K562 (cell line): ENCODE data around the gene ERCC1. TPM values are rescaled to one million over a fixed set of nuclear protein-coding genes. Genes with fewer than 3 reads are reported as not detected.

ENCODE experiments used
- ATAC-seq: fragments of 200-7000 bp; cut with Tn5 transposase; 3 replicates; pipeline ENCODE4 v1.9.1; 2020; ENCODE audit warnings: moderate library complexity
- BruUV-seq: library from RNA; stranded (reverse); fragments of 400-500 nt; replicated peaks from 2 replicates; lab custom pipeline; 2021; lab: Mats Ljungman, UMichigan
- CTCF ChIA-PET: fragments of 300-600 bp; formaldehyde crosslinking; extraction: SDS; loops from one replicate; lab custom pipeline; 2021; ENCODE audit warnings: low intra/inter-chr PET ratio; lab: Yijun Ruan, JAX
- POLR2A ChIA-PET: fragments of 300-600, 350-650 bp; sonication (Branson Sonifier 250); formaldehyde crosslinking; extraction: SDS; loops from one replicate; lab custom pipeline; 2021; ENCODE audit warnings: antibody characterized with exemption, inconsistent platforms; lab: Yijun Ruan, JAX
- DNase-seq, 4 experiments: peaks; one replicate each; pipeline versions ENCODE4 v3.0.0 to v3.0.0-alpha.2; 2011 to 2018; ENCODE audit warnings: low spot score in 3 of 4, mixed read lengths in 3 of 4; ENCODE audit errors: extremely low read depth in 1 of 4
- FAIRE-seq: peaks from 2 replicates; lab custom pipeline; 2011; peaks lifted over from hg19 to GRCh38; lab: Jason Lieb, UNC
- H2AFZ ChIP-seq: 2 replicates; pipeline ENCODE4 v1.6.0; 2011; ENCODE audit warnings: low read depth, low read length, control low read depth, inconsistent platforms
- H3K27ac ChIP-seq: fragments of 200-600 bp; 3 replicates; pipeline ENCODE4 v1.8.0; 2011; ENCODE audit warnings: low read depth, mild to moderate bottlenecking, control low read depth, inconsistent platforms, low read length, moderate library complexity, mixed read lengths; ENCODE audit errors: extremely low read depth
- H3K27me3 ChIP-seq, 2 experiments: fragments of 300-600 bp in 1 of 2; 2 replicates in 1 of 2; 3 replicates in 1 of 2; pipeline versions ENCODE4 v1.6.0 to v1.8.0; 2011; ENCODE audit warnings: inconsistent platforms in 2 of 2, low read length in 2 of 2, mild to moderate bottlenecking in 1 of 2, mixed read lengths in 1 of 2, moderate library complexity in 1 of 2; ENCODE audit not compliant: control insufficient read depth in 2 of 2, insufficient read depth in 2 of 2
- H3K36me3 ChIP-seq: fragments of 300-600 bp; 3 replicates; pipeline ENCODE4 v1.8.0; 2011; ENCODE audit warnings: mild to moderate bottlenecking, low read length, inconsistent platforms; ENCODE audit not compliant: control insufficient read depth, insufficient read depth
- H3K4me1 ChIP-seq, 2 experiments: fragments of 200-600 bp in 1 of 2; replicated peaks in 1 of 2; 2 replicates in 1 of 2; 3 replicates in 1 of 2; pipeline versions ENCODE4 v1.5.1 to v1.8.0; 2011; ENCODE audit warnings: inconsistent platforms in 2 of 2, low read length in 2 of 2, mild to moderate bottlenecking in 1 of 2, mixed read lengths in 1 of 2, moderate library complexity in 1 of 2; ENCODE audit not compliant: control insufficient read depth in 2 of 2, insufficient read depth in 2 of 2
- H3K4me2 ChIP-seq: 2 replicates; pipeline ENCODE4 v1.6.1; 2011; ENCODE audit warnings: low read length, control low read depth, inconsistent platforms, mixed read lengths; ENCODE audit not compliant: insufficient read depth
- H3K4me3 ChIP-seq: fragments of 200-600 bp; sonication (generic), shearing (Covaris generic); 2 replicates; pipeline ENCODE4 v1.5.1; 2016; ENCODE audit warnings: control low read depth, inconsistent platforms
- H3K79me2 ChIP-seq: fragments of 200-600 bp; 3 replicates; pipeline ENCODE4 v1.8.0; 2011; ENCODE audit warnings: low read length, inconsistent platforms; ENCODE audit not compliant: control insufficient read depth, insufficient read depth
- H3K9ac ChIP-seq, 2 experiments: 2 replicates each; pipeline versions ENCODE4 v1.6.0 to v1.6.1; 2011; ENCODE audit warnings: low read depth in 2 of 2, low read length in 2 of 2, control low read depth in 1 of 2, inconsistent platforms in 1 of 2, mild to moderate bottlenecking in 1 of 2, mixed read lengths in 1 of 2; ENCODE audit not compliant: insufficient read depth in 1 of 2
- H3K9me1 ChIP-seq: one replicate; pipeline ENCODE4 v1.6.0; 2011; ENCODE audit warnings: inconsistent platforms, mild to moderate bottlenecking, low read length, moderate library complexity; ENCODE audit not compliant: control insufficient read depth, insufficient read depth
- H3K9me3 ChIP-seq: replicated peaks from 2 replicates; pipeline ENCODE4 v1.5.1; 2011; ENCODE audit warnings: low read depth, low read length, inconsistent platforms; ENCODE audit not compliant: control insufficient read depth, insufficient read depth
- H4K20me1 ChIP-seq: replicated peaks from 2 replicates; pipeline ENCODE4 v1.6.1; 2011; ENCODE audit warnings: low read length, inconsistent platforms, mixed read lengths; ENCODE audit not compliant: control insufficient read depth, insufficient read depth
- CTBP1 ChIP-seq: fragments of 450-650 bp; IDR thresholded peaks from 2 replicates; pipeline ENCODE4 v1.6.1; 2016; ENCODE audit warnings: borderline replicate concordance
- MAX ChIP-seq: sonication (generic); formaldehyde crosslinking; IDR thresholded peaks from 2 replicates; pipeline ENCODE4 v1.9.0; 2022; ENCODE audit warnings: mild to moderate bottlenecking, missing genetic modification reagents
- POLR2G ChIP-seq: fragments of 200-400 bp; formaldehyde crosslinking; IDR thresholded peaks from 2 replicates; pipeline ENCODE4 v1.6.1; 2017; ENCODE audit warnings: low read depth, mild to moderate bottlenecking, antibody characterized with exemption, low read length, moderate library complexity
- ZBTB33 ChIP-seq: sonication (generic); formaldehyde crosslinking; IDR thresholded peaks from 2 replicates; pipeline ENCODE4 v1.8.1; 2023; ENCODE audit warnings: mild to moderate bottlenecking, missing genetic modification reagents
- WGBS: fragments of 100-300 bp; shearing (Covaris generic); methylation state at CpG from one replicate; pipeline ENCODE4 v1.1.6; 2016; ENCODE audit warnings: low coverage, mixed read lengths; ENCODE audit not compliant: insufficient coverage; ENCODE audit errors: missing lambda C conversion rate; 5-methylcytosine and 5-hydroxymethylcytosine counted together
- in situ Hi-C: fragments of 300-500 bp; cut with MboI; formaldehyde crosslinking; loops from 4 replicates; pipeline ENCODE4 v1.15.0; 2018; ENCODE audit warnings: inconsistent platforms, mixed read lengths
- intact Hi-C: fragments of 100-400 bp; cut with micrococcal nuclease; formaldehyde crosslinking; loops from 2 replicates; pipeline ENCODE4 v1.14.2; 2022
- polyA plus RNA-seq, 8 experiments: library from polyadenylated mRNA; depleted of rRNA in 4 of 8; stranded (reverse) in 5 of 8; unstranded in 3 of 8; fragments of >200 nt; fragmentation: Nextera tagmentation in 2 of 8; fragmentation: Illumina TruSeq in 1 of 8; extraction: Ambion mirVana in 2 of 8; extraction: Trizol in 1 of 8; gene quantifications; 2 replicates each; pipeline versions ENCODE4 v1.2.1 to v1.2.3, GENCODE V29; 2011 to 2014; ENCODE audit warnings: inconsistent platforms in 1 of 8, missing spikeins in 1 of 8
- total RNA-seq, 7 experiments: library from RNA; depleted of rRNA in 6 of 7; stranded (reverse); fragments of >200 nt in 6 of 7; fragmentation: Illumina TruSeq in 2 of 7; extraction: Trizol in 2 of 7; gene quantifications; 2 replicates each; pipeline versions ENCODE4 v1.2.1 to v1.2.3, GENCODE V29; 2011 to 2021; ENCODE audit warnings: low replicate concordance in 1 of 7

ERCC1 gene
- total and polyA plus RNA-seq, 9 of the 15 experiments (the other 6 are each of a cell fraction or from before 2014, with no cell fraction given): 9.3 to 92.6 (median 60.0) TPM

- CTCF ChIA-PET: no interaction called here
These were observed 38.1 kb downstream of the ERCC1 start for GRCh38 chr19:45385392-45386221.

More at GRCh38 chr19:45385392-45386221, 38.1 kb downstream of the ERCC1 start:
- Histone ChIP-seq H3K4me2 (no peak overlapping the region), H3K9me1 (no peaks in the 10 kb centered on the region), H2AFZ (no peak overlapping the region), H4K20me1 (no peaks in the 10 kb centered on the region), H3K27me3 (peaks cover 0 to 14% of the 10 kb centered on the region in 2 experiments; a peak in 3 of 5 replicates), H3K27ac (no peak overlapping the region), H3K9me3 (no peaks in the 10 kb centered on the region), H3K4me3 (no peak overlapping the region), H3K9ac (no peak overlapping the region), H3K4me1 (peaks cover 0 to 20% of the 10 kb centered on the region in 2 experiments; a peak in 2 of 5 replicates), H3K79me2 (no peaks in the 10 kb centered on the region), H3K36me3 (no peaks in the 10 kb centered on the region)
- intact Hi-C loops (no loop called here), in situ Hi-C loops (no loop called here)
- 55% methylated on average over 44 of the region's 75 CpGs for WGBS
- FAIRE-seq (no peak), ATAC-seq (no peak), DNase-seq (peak in 2 of 4 experiments; percentile 6 to 10)
- TF ChIP-seq POLR2G (peak; percentile 59), MAX (0 out of 2 replicates have a peak, but pooled peaks have one; percentile 15), CTBP1 (no peak), ZBTB33 (CRISPR knock-in tag) (peak; percentile 55; the same call in 1 of the 2 replicates)
- TF ChIP-seq, all 486 proteins: peak for 3
- no TSS peak for BruUV-seq
- POLR2A ChIA-PET: interaction anchor here (0.7 kb wide), 1 partner anchor 11 kb away, joined by 3 read pairs; no protein-coding TSS in a partner anchor
